GM19351 (cell line): ENCODE results near the gene KANK4.

ENCODE experiments used
- ATAC-seq: cut with Tn5 transposase; IDR thresholded peaks from one replicate; pipeline ENCODE4 v1.9.1; 2021; ENCODE audit warnings: mild to moderate bottlenecking, moderate library complexity; ENCODE audit not compliant: unreplicated experiment

The KANK4 gene

DNA sequence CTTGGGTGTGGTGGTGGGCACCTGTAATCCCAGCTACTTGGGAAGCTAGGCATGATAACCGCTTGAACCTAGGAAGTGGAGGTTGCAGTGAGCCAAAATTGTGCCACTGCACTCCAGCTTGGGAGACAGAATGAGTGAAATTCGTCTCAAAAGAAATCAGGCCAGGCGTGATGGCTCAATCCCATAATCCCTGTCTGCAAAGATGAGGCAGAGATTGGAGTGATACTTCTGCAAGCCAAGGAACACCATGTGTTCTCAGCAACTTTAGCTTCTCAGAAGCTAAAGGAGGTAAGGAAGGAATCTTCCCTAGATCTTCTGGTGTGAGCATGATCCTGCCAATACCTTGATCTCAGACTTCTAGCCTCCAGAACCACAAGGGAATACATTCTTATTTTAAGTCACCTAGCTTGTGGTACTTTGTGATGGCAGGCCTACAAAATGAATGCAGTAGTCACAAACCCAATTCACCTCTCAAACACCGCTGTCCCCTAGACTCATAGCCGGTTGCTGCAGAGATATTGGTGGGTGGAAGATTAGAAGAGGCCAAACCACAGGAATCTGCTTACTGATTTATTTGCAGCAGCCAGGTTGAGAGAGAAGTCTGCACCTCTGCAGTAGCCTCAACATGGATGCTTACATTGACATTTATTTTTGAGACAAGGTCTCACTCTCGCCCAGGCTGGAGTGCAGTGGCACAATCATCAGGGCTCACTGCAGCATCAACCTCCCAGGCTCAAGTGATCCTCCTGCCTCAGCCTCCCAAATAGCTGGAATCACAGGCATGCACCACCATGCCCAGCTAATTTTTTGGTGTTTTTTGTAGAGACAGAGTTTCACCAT, 105.9 kb downstream of the KANK4 start:
- no peak for ATAC-seq

GRCh38 chr1:62212411-62212810, 106.8 kb downstream of the KANK4 start:
- ATAC-seq = no peak

DNA sequence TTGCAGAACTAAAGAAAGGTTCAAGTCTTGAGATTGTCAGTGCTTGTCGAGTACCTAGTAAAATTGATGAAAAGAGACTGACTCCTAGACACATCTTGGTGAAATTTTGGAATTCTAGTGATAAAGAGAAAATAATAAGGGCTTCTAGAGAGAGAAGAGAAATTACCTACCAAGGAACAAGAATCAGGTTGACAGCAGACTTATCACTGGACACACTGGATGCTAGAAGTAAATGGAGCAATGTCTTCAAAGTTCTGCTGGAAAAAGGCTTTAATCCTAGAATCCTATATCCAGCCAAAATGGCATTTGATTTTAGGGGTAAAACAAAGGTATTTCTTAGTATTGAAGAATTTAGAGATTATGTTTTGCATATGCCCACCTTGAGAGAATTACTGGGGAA, 108.3 kb downstream of the KANK4 start:
- no peak for ATAC-seq

DNA sequence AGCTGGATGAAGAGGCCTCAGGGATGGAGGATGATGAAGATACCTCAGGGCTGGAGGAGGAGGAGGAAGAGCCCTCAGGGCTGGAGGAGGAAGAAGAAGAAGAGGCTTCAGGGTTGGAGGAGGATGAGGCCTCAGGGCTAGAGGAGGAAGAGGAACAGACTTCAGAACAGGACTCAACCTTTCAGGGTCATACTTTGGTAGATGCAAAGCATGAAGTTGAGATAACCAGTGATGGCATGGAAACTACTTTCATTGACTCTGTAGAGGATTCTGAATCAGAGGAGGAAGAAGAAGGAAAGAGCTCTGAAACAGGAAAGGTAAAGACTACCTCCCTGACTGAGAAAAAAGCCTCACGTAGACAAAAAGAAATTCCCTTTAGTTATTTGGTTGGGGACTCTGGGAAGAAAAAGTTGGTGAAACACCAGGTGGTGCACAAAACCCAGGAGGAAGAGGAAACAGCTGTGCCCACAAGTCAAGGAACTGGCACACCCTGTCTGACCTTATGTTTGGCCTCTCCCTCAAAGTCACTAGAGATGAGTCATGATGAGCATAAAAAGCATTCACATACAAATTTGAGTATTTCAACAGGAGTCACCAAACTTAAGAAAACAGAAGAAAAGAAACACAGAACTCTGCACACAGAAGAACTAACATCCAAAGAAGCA, 109.2 kb downstream of the KANK4 start:
- no peak for ATAC-seq

DNA sequence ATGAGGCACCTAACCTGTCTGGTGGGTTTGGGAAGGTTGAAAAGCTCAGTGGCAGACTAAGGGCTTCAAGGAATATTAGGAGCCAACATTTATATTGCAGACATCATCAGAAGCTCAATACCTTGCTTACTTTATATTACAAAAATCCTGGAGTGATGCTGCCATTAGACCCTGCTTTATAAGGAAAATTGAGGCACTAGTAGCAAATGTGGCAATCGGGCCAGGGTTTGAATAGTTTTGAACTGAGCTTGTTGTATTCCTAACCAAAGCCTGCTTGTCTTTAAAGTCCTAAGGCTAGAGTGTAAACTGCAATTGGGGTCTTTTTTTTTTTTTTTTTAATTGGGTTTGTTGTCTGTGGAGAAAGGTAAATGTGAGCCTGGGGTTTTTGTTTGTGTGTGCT, 110.3 kb downstream of the KANK4 start:
- ATAC-seq = no peak

GRCh38 chr1:62208087-62208486, 111.1 kb downstream of the KANK4 start:
- no peak for ATAC-seq

DNA sequence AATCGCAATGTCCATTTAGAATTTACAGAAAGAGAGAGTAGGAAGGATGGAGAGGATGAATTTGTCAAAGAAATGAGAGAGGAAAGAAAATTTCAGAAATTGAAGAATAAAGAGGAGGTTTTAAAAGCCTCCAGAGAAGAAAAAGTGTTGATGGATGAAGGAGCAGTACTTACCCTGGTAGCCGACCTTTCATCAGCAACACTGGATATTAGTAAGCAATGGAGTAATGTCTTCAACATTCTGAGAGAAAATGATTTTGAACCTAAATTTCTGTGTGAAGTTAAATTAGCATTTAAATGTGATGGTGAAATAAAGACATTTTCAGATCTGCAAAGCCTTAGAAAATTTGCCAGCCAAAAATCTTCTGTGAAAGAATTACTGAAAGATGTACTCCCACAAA, 112.0 kb downstream of the KANK4 start:
- ATAC-seq = no peak

DNA sequence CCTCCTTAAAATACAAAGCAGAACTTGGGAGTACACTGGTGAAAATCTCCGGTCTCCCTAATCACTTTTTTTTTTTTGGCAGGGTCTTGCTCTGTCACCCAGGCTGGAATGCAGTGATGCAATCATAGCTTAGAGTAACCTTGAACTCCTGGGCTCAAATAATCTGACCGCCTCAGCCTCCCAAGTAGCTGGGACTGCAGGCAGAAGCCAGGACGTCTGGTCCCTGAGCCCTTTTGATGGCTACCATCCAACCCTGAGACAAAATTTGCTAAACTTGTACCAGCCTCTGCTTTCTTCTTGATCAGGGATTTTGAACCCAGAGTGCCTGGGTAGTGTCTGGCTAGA, 120.5 kb downstream of the KANK4 start:
- ATAC-seq = no peak

- ATAC-seq = no peak
Measured at GRCh38 chr1:62198069-62198780, 121.0 kb downstream of the KANK4 start.

- ATAC-seq = no peak
Measured at GRCh38 chr1:62196086-62196690, 123.0 kb downstream of the KANK4 start.

DNA sequence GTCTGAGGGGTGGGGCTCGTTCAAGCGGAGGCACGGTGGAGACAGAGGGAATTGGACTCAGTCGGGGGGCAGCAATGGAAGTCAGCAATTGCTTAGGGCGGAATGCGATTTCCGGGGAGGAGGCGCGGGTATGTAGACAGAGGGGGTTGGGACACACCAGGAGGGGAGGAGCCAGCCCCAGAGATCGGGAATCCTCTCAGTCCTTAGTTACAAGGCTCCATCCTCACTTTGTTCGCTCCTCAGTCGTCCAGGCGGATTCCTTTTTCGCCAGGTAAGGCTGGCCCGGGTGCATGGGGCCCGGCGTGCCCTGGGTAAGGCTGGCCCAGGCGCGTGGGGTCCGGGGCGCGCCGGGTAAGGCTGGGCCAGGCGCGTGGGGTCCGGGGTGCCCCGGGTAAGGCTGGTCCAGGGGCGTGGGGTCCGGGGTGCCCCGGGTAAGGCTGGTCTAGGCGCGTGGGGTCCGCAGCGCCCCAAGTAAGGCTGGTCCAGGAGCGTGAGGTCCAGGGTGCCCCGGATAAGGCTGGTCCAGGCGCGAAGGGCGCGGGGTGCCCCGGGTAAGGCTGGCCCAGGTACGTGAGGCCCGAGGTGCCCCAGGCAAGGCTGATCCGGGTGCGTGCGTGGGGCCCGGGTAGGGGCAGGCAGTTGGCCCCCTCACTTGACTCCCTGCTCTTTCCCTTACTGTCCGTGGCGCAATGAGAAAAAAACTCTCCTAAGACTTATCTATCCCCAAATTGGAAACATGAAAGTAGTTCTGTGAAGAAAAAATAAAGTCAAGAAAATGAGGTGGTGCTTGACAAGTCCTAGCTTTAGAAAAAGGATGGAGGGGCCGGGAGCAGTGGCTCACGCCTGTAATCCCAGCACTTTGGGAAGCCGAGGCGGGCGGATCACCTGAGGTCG, 124.3 kb downstream of the KANK4 start, which contains the start of gene L1TD1:
TSS of gene L1TD1 (plus strand) at position 199 of the 894 bp plus-strand sequence. CDS start 11,780 bp downstream, outside the sequence.
- no peak for ATAC-seq

DNA sequence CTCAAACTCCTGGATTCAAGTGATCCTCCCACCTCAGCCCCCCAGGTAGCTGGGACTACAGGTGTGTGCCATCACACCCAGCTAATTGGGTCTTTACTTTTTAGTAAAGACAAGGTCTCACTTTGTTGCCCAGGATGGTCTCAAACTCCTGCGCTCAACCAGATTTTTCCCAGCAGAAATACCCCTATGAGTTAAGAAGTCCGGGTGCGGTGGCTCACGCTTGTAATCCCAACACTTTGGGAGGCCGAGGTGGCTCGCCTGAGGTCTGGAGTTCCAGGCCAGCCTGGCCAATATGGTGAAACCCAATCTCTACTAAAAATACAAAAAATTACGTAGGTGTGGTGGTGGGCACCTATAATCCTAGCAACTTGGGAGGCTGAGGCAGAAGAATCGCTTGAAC, 131.1 kb downstream of the KANK4 start:
- ATAC-seq = no peak

DNA sequence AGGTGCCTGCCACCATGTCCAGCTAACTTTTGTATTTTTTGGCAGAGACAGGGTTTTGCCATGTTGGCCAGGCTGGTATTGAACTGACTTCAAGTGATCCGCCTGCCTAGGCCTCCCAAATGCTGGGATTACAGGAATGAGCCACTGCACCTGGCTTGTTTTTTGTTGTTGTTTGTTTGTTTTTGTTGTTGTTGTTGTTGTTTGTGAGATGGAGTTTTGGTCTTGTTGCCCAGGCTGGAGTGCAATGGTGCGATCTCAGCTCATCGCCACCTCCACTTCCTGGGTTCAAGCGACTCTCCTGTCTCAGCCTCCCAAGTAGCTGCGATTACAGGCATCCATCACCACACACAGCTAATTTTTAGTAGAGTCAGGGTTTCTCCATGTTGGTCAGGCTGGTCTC, 131.7 kb downstream of the KANK4 start:
- ATAC-seq = no peak
